GM21825 (cell line): Measurements from ENCODE around the gene GLI2.

Source experiments
- ATAC-seq: cut with Tn5 transposase; IDR thresholded peaks from one replicate; pipeline ENCODE4 v1.9.1; 2021; ENCODE audit warnings: mild to moderate bottlenecking, moderate library complexity; ENCODE audit not compliant: unreplicated experiment

The GLI2 gene

GRCh38 chr2:120735746-120736170, at the start of gene GLI2:
GLI2 (plus strand) TSS chr2:120735868; CDS start chr2:120797321, 61,453 bp downstream.
- no peak for ATAC-seq

- ATAC-seq, result no peak
Observed at GRCh38 chr2:120685974-120686297, 49.7 kb upstream of the GLI2 start.

GRCh38 chr2:120686511-120687168, 49.0 kb upstream of the GLI2 start:
- ATAC-seq, result no peak

DNA sequence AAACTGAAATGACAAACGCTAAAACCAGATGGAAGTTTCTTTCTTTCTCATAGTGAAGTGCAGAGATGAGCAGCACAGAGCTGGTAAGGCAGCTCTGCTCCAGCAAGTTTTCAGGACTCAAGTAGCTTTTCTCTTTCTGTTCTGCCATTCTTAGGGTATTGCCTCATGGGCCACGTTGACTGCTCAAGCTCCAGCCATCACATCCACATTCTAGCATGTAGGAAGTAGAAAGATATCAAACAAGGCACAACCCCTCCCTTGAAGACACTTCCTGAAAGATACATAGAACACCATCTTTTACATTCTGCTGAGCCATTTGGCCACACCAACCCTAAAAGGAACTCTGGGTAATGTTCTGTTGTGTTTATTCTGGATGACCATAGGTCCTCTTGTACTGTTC, 48.5 kb upstream of the GLI2 start:
- ATAC-seq, result no peak

DNA sequence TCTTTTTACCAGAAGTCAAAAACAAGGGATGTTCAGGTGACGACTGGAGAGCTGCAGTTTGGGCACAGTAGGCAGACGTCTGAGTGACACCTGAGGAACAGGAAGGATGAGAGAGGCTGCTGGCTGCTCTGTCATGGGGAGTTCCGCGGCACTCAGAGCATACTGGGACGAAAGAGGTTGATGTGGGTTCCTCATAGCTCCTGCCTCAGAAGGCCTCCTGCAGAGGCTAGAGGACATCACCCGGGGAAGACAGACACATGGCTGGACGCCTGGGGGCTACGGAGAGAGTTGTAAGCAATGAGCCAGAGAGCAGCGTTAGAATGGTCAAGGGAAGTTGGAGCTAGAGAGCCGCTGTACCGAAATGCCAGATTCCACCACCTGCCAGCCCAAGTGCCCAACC, 45.1 kb upstream of the GLI2 start:
- ATAC-seq, result no peak

GRCh38 chr2:120691410-120691809, 44.3 kb upstream of the GLI2 start:
- no peak for ATAC-seq

- ATAC-seq, result no peak
Observed at GRCh38 chr2:120692691-120693090, 43.0 kb upstream of the GLI2 start.

DNA sequence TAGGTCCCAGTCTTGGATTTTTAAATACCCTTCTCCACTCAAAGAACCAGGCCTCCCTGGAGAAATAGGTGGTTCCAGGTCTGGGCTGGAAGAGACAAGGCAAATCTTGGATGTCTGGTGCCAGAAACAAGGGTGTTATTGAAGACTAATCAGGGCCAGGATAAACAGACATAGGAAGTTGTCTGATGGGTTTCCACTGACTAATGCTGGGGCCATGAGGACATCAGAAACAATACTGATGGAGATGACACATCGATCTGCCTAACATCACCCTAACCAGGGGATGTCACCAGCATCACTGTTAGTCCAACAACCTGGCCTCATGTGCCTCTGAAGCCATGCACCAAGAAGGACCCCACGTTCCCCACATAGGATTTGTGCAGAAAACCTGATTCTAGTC, 42.5 kb upstream of the GLI2 start:
- no peak for ATAC-seq

- no peak for ATAC-seq
Observed at GRCh38 chr2:120694034-120694433, 41.6 kb upstream of the GLI2 start.

DNA sequence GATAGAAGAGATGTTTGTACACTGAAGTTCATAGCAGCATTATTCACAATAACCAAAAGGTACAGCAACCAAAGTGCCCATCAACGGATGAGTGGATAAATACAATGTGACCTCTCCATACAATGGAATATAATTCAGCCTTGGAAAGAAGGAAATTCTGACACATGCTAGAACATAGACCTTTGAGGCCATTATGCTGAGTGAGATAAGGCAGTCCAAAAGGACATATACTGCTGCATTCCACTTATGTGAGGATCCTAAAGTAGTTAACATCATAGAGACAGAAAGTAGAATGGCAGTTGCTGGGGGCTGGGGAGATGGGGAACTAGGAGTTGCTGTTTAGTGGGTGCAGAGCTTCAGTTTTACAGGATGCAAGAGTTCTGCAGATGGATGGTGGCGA, 38.2 kb upstream of the GLI2 start:
- no peak for ATAC-seq

DNA sequence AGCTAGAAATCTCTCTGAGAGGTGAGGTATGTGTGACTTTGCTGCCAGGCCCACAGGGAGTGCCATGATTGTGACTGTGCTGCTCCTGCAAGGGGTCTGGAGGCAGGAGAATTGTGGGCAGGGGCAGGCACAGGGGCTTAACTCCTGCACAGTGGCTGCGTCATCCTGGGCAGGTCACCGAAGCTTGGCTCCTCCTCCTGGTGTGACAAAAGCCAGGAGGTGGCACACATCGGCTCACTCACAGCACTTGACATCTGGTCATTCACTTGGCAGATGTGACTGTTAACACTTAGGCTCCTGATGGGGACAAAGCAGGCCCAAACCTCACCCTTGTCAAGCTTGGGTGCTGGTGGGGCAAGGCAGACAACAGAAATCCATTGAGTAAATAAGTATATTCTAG, 36.4 kb upstream of the GLI2 start:
- no peak for ATAC-seq

GRCh38 chr2:120700659-120701058, 35.0 kb upstream of the GLI2 start:
- ATAC-seq, result no peak

GRCh38 chr2:120701096-120701495, 34.6 kb upstream of the GLI2 start:
- no peak for ATAC-seq

DNA sequence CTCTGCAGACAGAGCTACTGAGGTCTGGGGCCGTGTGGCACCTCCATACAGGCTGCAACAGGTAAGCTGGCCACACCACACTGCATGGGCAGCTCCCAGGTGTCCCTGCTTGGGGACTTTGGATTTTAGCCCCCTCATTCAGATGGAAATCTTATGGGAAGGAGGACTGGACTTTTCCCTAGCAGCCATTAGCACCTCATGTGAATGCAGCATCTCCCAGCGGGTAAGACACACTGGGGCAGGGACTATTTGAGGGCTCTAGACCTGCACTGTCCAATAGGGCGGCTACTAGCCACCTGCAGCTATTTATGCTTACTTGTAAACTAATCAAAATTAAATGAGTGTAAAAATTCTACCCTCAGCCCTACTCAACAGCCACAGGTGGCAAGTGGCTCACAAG, 34.2 kb upstream of the GLI2 start:
- ATAC-seq, result no peak

GRCh38 chr2:120702061-120702460, 33.6 kb upstream of the GLI2 start:
- ATAC-seq, result no peak

DNA sequence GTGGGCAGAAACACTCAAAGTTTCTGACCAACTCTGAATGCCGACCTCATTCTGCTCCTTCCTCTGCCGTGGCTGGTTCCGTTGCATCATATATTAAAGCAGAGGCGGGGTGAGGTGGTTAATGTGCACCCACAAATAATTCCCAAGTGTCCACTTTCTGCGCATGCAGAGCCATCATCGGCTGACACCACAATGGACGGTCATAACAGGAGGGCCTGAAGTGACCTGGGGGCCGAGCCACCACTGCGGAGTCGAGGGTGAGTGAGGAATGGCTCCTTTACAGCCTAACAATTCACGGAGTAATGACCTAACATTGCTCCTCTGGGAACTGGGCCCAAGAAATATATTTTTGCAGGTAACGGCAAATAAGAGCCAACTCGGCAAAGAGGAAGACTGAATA, 32.9 kb upstream of the GLI2 start:
- no peak for ATAC-seq

GRCh38 chr2:120703330-120703994, 32.2 kb upstream of the GLI2 start:
- ATAC-seq, result no peak

DNA sequence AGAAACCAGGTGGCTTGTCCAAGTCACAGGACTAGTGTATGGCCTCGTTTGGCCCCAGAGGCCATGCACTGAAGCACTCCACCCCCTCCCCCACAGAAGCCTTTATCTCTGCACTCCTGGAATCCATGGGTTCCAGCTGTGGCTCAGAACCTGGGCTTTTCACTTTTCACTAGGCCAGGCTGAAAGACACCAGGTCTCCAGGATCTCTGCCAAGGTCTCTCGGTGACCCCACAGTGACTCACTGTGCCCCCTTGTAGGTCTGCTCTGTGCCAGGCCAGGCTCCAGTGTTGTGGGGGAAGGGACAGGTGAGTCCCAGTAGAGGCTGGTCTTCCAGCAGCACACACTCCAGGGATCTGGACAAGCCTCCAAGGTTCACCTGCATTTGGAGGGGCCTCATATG, 31.0 kb upstream of the GLI2 start:
- ATAC-seq, result no peak

GRCh38 chr2:120707816-120708215, 27.9 kb upstream of the GLI2 start:
- no peak for ATAC-seq

DNA sequence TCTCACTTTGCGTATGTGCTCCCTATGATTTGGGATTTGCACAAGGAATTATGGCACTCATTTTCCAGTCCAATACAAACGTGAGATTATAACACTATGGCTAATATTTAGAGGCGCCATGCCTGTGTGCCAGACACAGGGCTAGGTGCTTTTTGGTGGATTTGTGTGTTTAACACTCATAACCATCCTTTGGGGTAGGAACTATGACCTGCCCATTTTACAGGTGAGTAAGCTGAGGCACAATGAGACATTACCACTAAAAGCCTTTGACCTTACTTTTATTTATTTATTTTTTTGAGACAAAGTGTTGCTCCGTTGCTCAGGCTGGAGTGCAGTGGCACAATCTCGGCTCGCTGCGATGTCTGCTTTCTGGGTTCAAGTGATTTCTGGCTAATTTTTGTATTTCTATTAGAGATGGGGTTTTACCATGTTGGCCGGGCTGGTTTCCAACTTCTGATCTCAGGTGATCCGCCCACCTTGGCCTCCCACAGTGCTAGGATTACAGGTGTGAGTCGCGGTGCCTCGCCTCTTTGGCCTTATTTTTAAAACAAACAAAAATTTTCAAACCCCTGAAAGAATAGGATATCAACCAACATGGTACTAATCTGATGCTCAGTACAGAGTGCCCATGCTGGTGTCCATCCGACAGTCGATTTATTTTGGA, 26.6 kb upstream of the GLI2 start:
- no peak for ATAC-seq

DNA sequence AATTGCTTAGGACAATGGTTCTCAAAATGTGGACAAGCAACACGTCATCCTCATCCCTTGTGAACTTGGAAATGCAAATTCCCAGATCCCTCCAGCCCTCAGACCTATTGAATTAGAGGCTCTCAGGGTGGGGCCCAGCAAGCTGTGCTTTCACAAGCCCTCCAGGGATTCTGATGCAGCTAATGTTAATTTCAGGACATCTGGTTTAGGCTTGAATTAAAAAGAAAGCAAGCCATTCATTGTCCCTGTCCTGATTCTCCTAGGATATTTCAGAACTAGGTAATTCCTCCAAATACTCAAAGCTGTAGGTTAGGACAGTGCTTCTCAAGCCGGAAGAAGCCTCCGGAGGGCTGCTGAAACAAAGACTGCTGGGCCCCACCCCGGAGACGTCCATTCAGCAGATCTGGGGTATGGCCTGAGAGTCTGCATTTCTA, 26.0 kb upstream of the GLI2 start:
- no peak for ATAC-seq

DNA sequence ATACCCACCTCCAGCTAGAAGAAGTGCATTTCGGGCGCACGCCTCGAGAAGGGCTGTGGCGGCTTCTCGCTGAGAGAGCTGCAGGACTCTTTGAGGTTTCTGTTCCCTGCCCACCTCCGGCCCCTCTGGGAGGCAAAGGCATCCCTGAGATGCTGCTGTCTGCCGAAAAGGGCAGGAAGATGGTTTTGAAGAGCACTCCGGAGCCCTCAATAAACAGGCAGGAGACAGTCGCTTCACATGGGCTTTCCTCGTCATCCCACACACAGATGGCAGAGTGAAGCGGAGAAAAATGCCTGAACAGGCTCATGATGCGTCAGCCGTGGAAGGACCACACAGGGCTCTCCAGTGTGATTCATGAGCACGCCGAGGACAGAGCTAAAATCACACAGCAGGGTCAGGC, 25.4 kb upstream of the GLI2 start:
- ATAC-seq, result no peak
